ENCODE measurements around the gene MAPRE2.
"Not testable (repeated sequence)": the region's sequence is repeated elsewhere in the genome, so short reads cannot be mapped to it uniquely, and the experiment has no call there.

The MAPRE2 gene

GRCh38 chr18:35158728-35159450 lies 117.7 kb downstream of the MAPRE2 start:
- DNase-seq, result peak; percentile 55

DNA sequence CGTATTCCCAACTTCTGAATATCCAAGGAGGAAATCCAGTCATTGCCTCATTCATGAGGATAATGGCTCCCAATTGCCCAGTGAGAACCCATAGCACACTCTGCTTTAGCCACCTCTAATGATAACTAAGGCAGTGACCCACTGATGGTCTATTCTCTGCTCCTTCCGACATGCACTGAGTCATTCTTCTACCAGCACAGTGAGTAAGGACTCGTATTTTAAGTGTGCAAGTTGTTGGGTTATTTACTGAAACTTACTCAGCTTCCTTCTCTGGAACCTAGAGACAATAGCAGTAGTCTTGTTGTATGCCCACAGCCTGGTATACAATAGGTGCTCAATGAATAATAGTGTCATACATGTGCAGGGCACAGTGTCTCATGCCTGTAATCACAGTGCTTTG lies 118.6 kb downstream of the MAPRE2 start:
- no peak for DNase-seq

GRCh38 chr18:35161485-35161884 lies 120.3 kb downstream of the MAPRE2 start:
- no peak for DNase-seq

- DNase-seq, result no peak
These were observed 120.7 kb downstream of the MAPRE2 start for GRCh38 chr18:35161934-35162333.

DNA sequence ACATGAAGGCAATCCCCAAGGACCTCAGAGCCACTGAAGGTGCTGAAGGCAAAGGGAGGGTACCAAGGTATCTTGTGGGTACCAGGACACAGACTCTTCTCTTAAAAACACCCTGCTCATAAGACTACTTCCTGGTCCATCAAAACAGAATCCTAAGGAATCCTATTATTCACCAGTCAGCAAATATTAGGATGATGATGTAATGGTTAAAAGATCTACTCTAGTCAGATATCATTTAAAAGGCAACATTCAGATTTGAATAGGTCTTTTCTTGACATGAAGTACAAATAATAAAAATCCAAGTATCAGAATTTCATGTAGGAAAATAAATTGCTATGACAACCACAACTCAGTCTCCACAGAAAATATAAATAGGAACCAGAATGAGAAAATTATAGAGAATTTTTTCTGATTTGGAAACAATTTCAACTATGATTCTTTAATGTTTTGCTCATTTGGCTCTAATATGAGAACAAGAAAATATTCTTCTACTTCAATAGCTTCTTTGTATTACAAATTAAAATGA lies 121.9 kb downstream of the MAPRE2 start:
- no peak for DNase-seq

GRCh38 chr18:35163721-35164120 lies 122.5 kb downstream of the MAPRE2 start:
- no peak for DNase-seq

DNA sequence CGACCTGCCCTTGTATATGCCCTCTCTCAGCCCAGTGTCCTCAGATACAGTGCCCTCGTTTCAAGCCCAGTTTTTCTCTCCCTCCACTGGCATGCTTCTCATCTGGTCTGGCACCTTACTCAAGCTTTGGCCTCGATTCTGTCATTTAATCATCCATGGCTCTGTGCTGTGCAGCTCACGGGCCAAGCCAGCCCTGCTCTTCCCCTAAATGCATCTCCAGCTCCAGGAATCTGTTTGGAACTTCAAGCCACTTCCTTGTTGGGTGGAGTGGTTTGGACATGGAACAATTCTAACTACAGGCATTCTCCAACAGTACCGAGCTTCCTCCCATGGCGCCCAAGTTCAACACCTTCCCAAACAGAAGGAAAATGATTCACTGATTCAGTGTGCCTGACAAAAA lies 122.9 kb downstream of the MAPRE2 start:
- DNase-seq, result no peak

DNA sequence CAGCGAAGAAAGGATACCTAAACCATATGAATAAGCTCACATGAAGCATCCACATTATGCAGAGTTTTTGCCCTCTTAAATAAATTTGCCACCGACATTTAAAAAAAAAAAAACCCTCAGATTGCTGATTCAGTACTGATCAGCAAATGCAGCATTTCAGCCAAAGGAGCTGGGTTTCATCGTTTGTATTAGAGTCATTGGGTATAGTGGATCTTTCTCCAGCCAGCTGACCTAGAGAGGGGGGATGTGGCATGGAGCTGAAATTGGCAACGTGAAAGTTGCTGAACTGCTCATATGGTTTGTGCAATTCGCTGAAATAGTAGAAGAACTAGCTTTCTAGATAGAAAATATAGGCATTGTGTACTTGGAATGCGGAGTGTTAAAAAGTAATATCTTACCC lies 126.1 kb downstream of the MAPRE2 start:
- no peak for DNase-seq

- no peak for DNase-seq
These were observed 126.6 kb downstream of the MAPRE2 start for GRCh38 chr18:35167857-35168256.

DNA sequence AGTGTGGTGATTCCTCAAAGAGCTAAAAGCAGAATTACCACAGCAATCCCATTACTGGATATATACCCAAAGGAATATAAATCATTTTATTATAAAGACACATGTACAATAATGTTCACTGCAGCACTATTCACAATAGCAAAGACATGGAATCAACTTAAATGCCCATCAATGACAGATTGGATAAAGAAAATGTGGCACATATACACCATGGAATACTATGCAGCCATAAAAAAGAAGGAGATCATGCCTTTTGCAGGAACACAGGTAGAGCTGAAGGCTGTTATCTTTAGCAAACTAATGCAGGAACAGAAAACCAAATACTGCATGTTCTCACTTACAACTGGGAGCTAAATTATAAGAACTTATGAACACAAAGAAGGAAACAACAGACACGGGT lies 129.1 kb downstream of the MAPRE2 start:
- DNase-seq, result not testable (repeated sequence)

GRCh38 chr18:35171315-35171987 lies 130.2 kb downstream of the MAPRE2 start:
- no peak for DNase-seq

DNA sequence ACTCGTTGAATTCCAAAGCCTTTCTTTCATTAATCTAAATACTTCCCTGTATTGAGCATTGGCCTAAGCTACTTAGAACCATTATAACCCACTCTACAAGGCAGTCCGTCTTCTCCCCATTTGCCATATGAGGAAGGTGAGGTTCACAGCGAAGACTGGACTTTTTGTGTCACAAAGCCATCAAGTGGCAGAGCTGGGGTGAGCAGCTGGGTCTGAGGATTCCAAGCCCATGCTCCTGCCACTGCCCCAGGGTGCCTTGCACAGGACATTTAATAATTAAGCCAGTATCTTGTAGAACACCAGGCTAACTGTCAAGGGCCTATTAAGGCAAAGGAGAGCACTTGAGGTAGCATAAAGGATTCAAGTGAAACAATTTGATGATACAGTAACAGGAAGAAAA lies 130.8 kb downstream of the MAPRE2 start:
- DNase-seq, result no peak

DNA sequence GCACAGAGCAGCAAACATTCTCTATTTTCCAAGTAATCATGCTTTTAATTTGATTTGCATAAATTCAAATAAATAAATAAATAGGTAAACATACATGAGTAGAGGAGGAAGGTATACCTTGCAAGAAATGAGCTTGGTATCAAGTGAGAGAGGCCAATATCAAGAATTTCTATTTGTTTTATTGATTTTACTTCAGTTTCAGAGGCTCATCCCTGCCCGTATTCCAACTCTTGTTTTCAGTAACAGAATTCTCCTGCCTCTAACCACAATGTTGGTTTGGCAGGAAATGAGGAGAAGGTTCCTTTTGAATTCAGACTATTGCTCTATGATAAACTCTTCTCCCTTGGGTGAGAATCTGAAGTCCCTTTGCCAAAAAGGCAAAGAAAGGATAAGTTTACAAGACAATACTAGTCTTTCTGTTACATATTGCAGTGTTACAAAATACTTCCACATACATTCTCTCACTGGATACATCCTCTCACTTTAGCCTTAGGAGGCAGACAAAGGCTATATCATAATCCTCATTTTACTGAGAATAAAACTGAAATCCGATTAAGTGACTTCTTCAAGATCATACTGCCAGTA lies 131.3 kb downstream of the MAPRE2 start:
- DNase-seq, result no peak

- peak; percentile 53 for DNase-seq
These were observed 133.0 kb downstream of the MAPRE2 start for GRCh38 chr18:35174093-35174731.

- no peak for DNase-seq
These were observed 133.5 kb downstream of the MAPRE2 start for GRCh38 chr18:35174745-35175144.

DNA sequence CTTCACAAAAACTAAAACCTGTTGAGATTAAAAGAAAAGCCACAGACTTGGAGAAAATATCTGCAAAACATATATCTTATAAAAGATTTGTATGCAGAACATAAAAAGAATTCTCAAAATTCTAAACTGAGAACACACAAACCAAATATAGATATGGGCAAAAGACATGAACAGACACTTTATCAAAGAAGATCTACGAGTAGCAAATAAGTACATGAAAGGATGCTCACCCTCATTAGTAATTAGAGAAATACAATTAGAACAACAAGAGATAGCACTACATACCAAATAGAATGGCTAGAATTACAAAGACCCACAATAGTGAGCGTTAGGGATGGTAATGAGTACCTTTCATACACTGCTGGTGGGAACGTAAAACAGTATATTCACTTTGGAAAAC lies 135.7 kb downstream of the MAPRE2 start:
- no peak for DNase-seq

DNA sequence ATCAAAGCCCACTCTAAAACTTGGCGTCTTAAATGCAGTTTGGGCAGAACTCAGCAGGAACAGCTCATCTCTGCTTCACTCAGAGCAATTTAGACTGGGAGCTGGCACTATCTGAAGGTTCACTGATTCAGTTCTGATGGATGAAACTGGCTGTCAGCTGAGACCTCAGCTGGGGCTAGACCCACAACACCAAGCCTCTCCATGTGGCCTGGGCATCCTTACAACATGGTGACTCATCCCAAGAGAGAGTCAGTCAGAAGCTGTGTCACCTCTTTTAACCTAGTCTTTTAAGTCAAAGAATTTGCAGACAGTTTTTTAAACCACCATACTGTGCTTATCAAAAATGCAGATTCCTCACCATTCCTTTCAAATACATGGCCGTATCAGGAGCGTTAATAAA lies 137.0 kb downstream of the MAPRE2 start:
- no peak for DNase-seq

GRCh38 chr18:35179906-35180305 lies 138.7 kb downstream of the MAPRE2 start:
- no peak for DNase-seq

GRCh38 chr18:35180455-35180854 lies 139.2 kb downstream of the MAPRE2 start:
- DNase-seq, result no peak

- no peak for DNase-seq
These were observed 140.9 kb downstream of the MAPRE2 start for GRCh38 chr18:35182151-35182550.

- no peak for DNase-seq
These were observed 142.7 kb downstream of the MAPRE2 start for GRCh38 chr18:35183886-35184285.

DNA sequence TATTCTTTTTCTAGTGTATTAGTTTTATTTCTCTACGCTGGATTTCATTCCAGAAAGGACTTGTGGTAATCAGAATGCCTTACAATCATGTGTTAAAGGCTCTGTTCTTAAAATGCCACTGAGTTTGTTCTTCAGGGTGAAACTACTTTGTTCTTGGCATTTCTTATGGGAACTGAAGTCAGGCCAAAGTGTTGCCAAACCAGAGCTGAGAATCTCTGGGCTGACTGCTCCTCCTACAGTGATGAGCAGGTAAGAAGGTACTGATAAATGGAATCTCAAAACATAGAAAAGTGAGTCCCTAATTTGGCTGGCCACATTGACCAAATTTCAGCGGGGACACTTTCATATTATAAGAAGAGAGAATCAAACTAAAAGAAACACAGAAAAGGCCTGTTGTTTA lies 144.6 kb downstream of the MAPRE2 start:
- DNase-seq, result no peak

DNA sequence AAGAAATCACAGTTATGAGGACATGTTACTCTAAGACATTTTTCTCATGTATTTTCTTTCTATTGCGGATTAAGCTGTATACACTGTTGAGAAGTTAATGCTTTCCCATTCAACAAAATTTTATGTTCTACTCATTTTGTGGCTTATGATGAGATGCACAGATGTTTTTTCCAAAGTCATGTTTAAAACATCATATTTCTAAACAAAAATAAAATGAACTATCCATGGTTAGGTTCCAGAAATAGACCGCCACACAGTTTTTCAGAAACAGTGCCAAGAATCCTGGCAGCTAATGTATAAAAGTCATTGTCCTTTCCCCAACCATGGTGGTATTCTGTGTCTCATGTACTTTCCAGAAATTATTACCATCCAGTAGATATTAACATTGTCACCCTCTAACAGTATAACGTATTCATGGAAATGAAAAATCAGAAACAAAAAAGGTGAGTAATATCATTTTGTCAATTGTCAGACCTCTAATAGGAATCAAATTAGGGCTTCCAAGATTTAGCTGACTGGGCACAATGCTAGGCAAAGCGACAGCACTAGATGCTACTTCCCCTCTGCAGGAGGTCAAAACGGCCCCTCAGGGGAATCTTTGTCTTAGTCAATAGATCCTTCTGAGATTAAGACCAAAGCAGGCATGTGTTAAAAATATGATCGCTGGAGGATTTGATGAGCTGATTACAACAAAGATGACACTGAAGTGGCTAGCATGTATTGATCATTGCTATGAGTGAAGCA lies 145.2 kb downstream of the MAPRE2 start:
- no peak for DNase-seq

All from hematopoietic multipotent progenitor cell treated with erythropoietin and hydrocortisone succinate and interleukin-3 and kit ligand, for 6 days (in vitro differentiated cells).